Measurements from ENCODE around the gene ADAM15. TPM values are rescaled to one million over a fixed set of nuclear protein-coding genes. Genes with fewer than 3 reads are reported as not detected.

Gene ADAM15
- total RNA-seq, 1 donor from 2014 or later, result 186 TPM

- Histone ChIP-seq H3K27me3 (ENCODE audit: control insufficient read depth, insufficient read depth, low read length) (no peaks in the 10 kb centered on the region), H3K4me3 (ENCODE audit: low read depth, low read length) (no peak overlapping the region), H3K36me3 (ENCODE audit: control insufficient read depth, insufficient read depth, low read length) (no peaks in the 10 kb centered on the region)
- TF ChIP-seq, protein P1, sequence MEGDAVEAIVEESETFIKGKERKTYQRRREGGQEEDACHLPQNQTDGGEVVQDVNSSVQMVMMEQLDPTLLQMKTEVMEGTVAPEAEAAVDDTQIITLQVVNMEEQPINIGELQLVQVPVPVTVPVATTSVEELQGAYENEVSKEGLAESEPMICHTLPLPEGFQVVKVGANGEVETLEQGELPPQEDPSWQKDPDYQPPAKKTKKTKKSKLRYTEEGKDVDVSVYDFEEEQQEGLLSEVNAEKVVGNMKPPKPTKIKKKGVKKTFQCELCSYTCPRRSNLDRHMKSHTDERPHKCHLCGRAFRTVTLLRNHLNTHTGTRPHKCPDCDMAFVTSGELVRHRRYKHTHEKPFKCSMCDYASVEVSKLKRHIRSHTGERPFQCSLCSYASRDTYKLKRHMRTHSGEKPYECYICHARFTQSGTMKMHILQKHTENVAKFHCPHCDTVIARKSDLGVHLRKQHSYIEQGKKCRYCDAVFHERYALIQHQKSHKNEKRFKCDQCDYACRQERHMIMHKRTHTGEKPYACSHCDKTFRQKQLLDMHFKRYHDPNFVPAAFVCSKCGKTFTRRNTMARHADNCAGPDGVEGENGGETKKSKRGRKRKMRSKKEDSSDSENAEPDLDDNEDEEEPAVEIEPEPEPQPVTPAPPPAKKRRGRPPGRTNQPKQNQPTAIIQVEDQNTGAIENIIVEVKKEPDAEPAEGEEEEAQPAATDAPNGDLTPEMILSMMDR (IDR thresholded peaks at IDR 0.05; ENCODE audit: insufficient read depth, low read length, poor library complexity, severe bottlenecking), result no peak
- no peak for DNase-seq (ENCODE audit: low read depth)
Observed at GRCh38 chr1:155038602-155039307, 12.4 kb upstream of the ADAM15 start.

- Histone ChIP-seq H3K27me3 (ENCODE audit: control insufficient read depth, insufficient read depth, low read length) (no peaks in the 10 kb centered on the region), H3K4me3 (ENCODE audit: low read depth, low read length) (no peak overlapping the region), H3K36me3 (ENCODE audit: control insufficient read depth, insufficient read depth, low read length) (no peaks in the 10 kb centered on the region)
- no peak for DNase-seq (ENCODE audit: low read depth)
- TF ChIP-seq, protein P1 (IDR thresholded peaks at IDR 0.05; ENCODE audit: insufficient read depth, low read length, poor library complexity, severe bottlenecking), result no peak
Observed at GRCh38 chr1:155039308-155039669, 11.8 kb upstream of the ADAM15 start.

DNA sequence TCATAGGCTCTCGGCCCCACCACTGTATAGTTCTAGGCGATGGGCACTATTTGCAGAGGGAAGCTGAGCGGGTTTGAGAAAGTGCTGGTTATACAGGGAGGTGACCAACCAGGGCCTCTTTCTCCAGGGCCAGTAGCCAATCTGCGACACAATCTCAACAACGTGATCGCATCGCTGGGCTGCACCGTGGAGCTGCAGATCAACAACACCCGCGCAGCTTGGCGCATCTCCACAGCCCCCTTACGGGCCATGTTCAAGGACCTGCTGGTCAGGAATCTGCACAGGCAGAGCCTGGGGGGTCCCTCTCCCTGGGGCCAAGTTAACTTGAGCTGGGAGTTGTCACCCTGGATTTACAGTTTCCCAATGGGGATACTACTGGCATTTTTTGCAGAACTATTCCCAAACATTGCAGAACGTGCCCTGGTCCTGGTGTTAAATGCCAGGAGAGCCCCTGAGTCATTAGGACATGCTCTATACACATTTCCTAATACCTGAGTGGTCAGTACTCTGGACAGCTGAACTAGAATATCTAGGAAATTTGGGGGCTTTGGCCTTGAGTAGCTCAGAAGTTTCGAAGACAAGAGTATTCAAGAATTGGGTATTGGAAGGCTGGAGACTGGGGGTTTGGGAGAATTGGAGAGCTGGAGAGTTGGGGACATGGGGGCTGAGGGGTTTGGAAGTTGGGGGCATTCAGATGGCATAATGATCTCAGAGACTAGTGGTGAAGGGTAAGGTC is 10.6 kb upstream of the ADAM15 start:
- no peak for DNase-seq (ENCODE audit: low read depth)
- H3K27me3 ChIP-seq (ENCODE audit: control insufficient read depth, insufficient read depth, low read length), result no peaks in the 10 kb centered on the region
- TF ChIP-seq, protein P1 (IDR thresholded peaks at IDR 0.05; ENCODE audit: insufficient read depth, low read length, poor library complexity, severe bottlenecking), result no peak
- H3K4me3 ChIP-seq (ENCODE audit: low read depth, low read length), result no peak overlapping the region
- no peaks in the 10 kb centered on the region for H3K36me3 ChIP-seq (ENCODE audit: control insufficient read depth, insufficient read depth, low read length)

DNA sequence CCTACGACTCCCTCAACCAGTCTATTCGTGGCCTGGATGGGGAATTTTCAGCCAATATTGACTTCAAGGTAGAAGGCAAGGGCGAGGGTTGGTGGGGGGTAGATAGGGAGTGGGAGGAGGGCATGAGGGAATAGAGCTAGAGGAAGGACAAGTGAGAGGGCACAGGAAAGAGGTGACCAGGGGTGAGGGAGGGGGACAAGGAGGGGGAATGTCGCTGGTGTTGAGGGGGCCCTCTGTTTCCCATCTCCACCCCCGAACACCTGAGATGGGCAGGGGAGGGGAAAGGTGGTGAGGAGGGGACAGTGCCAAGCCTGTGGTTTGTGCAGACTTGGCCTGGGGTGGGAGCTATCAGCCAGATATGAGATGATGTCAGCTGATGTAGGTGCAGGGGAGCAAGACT is 8.3 kb upstream of the ADAM15 start:
- Histone ChIP-seq H3K27me3 (ENCODE audit: control insufficient read depth, insufficient read depth, low read length) (no peaks in the 10 kb centered on the region), H3K36me3 (ENCODE audit: control insufficient read depth, insufficient read depth, low read length) (no peaks in the 10 kb centered on the region), H3K4me3 (ENCODE audit: low read depth, low read length) (no peak overlapping the region)
- DNase-seq (ENCODE audit: low read depth), result no peak
- TF ChIP-seq, protein P1 (IDR thresholded peaks at IDR 0.05; ENCODE audit: insufficient read depth, low read length, poor library complexity, severe bottlenecking), result no peak

DNA sequence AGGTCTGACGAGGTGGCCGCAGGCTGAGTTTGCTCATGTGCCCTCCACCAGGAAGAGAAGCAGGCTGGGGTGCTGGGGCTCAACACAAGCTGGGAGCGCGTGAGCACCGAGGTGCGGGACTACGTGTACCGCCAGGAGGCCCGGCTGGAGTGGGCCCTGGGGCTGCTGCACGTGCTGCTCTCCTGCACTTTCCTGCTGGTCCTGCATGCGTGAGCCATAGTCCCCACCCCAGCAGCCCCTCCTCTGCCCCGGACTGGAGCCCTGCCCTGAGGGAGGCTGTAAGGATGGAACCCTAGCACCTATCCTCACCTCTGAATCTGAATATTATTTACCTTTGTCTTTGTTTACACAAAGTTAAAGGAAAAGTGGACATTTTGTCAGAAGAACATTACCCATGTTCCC is 7.8 kb upstream of the ADAM15 start:
- Histone ChIP-seq H3K4me3 (ENCODE audit: low read depth, low read length) (no peak overlapping the region), H3K27me3 (ENCODE audit: control insufficient read depth, insufficient read depth, low read length) (no peaks in the 10 kb centered on the region), H3K36me3 (ENCODE audit: control insufficient read depth, insufficient read depth, low read length) (no peaks in the 10 kb centered on the region)
- DNase-seq (ENCODE audit: low read depth), result no peak
- TF ChIP-seq, protein P1 (IDR thresholded peaks at IDR 0.05; ENCODE audit: insufficient read depth, low read length, poor library complexity, severe bottlenecking), result no peak

All from kidney epithelial cell (primary cell).